AG10803 (cell line): ENCODE data around the gene GABRB3.

Experiments used
- DNase-seq: peaks from one replicate; pipeline ENCODE4 v3.0.0; 2010; ENCODE audit warnings: low read depth
- H3K4me3 ChIP-seq: 2 replicates; pipeline ENCODE4 v1.5.1; 2011; ENCODE audit warnings: mild to moderate bottlenecking, low read length, control low read depth
- CTCF ChIP-seq: conservative IDR thresholded peaks from 2 replicates; pipeline ENCODE4 v1.5.1; 2011; ENCODE audit warnings: mild to moderate bottlenecking, low read length, control low read depth, inconsistent platforms

GABRB3 gene

DNA sequence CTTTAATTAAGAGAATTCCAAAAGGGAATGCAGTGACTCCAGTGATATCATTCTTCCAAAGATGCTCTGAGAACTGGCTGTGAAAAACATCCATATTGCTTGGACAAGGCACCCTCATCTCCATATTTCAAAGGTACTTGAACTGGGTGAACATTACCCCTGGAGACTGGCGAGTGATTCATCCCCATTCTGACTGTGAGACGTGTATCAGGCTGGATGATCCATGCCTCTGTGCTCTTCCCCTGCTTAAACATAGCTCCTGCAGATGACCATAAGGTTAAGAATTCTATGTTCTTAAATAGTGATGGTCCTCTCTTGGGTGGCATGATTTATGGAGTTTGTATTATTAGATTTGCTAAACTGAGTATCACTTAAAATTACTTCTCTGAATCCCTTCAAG, 137.8 kb downstream of the GABRB3 start:
- no peak for TF ChIP-seq CTCF
- H3K4me3 ChIP-seq, result no peak overlapping the region
- DNase-seq, result no peak

- no peak for TF ChIP-seq CTCF
Measured at GRCh38 chr15:26634319-26634718, 138.5 kb downstream of the GABRB3 start.

DNA sequence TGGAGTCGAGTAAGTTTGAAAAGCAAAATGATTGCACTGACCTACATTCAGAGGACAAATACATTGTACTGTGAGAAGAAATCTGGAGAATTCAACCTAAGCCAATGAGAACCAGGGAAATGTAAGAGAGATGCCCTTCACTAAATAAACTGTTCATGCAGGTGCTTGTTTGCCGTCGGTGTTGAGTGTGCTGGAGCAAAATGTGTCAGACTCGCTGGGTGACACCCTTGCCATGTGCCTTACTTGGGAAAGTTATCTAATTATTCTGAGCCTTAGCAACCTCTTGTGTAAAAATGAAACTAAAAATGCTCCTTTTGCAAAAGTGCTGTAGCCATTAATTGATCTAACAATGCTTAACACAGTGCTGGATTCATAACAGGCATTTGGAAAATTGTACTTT, 140.4 kb downstream of the GABRB3 start:
- no peak for DNase-seq
- no peak overlapping the region for H3K4me3 ChIP-seq
- no peak for TF ChIP-seq CTCF

More at GRCh38 chr15:26634319-26634718, 138.5 kb downstream of the GABRB3 start:
- DNase-seq, result no peak
- no peak overlapping the region for H3K4me3 ChIP-seq

DNA sequence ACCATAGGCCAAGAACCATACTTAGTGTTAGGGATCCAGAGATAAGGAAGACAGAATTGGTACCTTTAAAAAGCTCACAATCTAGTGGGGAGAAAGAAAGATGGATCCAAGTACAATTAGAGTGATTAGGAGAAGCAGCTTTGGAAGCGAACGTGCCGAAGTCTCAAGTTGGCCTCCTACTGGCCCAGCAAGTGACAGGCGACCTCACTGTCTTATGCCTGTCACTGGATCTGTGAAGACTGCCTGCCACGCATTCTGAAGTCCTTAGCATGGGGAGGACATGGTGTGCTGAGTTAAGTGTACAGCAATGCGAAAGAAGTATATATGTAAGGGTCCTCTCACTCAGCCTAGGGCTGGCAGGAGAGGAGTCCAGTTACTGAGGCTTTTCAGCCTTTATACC, 141.0 kb downstream of the GABRB3 start:
- TF ChIP-seq CTCF, result no peak
- H3K4me3 ChIP-seq, result no peak overlapping the region
- DNase-seq, result no peak

- H3K4me3 ChIP-seq, result no peak overlapping the region
- no peak for TF ChIP-seq CTCF
- no peak for DNase-seq
Measured at GRCh38 chr15:26630857-26631256, 142.0 kb downstream of the GABRB3 start.

GRCh38 chr15:26628879-26629529, 143.9 kb downstream of the GABRB3 start:
- TF ChIP-seq CTCF, result no peak
- peak overlapping the region; percentile 52 for H3K4me3 ChIP-seq
- peak; percentile 71 for DNase-seq

DNA sequence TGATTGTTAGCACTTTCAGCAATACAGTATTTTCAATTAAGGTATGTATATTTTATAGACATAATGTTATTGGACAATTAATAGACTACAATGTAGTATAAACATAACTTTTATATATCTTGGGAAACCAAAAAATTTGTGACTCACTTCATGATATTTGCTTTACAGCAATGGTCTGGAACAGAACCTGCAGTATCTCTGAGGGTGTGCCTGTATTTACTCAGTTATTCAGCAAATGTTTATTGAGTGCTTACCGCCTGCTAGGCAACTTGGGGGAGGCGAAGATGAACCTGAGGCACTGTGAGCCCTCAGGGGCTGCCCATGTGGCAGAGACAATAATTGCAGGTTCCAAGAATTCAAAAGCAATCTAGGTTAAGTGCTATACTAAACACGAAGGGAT, 144.8 kb downstream of the GABRB3 start:
- DNase-seq, result no peak
- peak overlapping the region; percentile 52; the same call in 1 of the 2 replicates for H3K4me3 ChIP-seq
- no peak for TF ChIP-seq CTCF
